Muscle layer of colon (tissue), 2 donors: ENCODE results near the gene CBR3.
"Not testable (repeated sequence)": the region's sequence is repeated elsewhere in the genome, so short reads cannot be mapped to it uniquely, and the experiment has no call there.

Experiments used
- H3K27ac ChIP-seq: one replicate; pipeline ENCODE4 v1.7.0; 2013; ENCODE audit warnings: low read depth, mild to moderate bottlenecking, low read length, moderate library complexity
- H3K27me3 ChIP-seq, 2 donors: one replicate each; pipeline ENCODE4 v1.7.0; 2013; ENCODE audit warnings: low read length in 2 of 2, mild to moderate bottlenecking in 2 of 2; ENCODE audit not compliant: insufficient read depth in 2 of 2, control insufficient read depth in 1 of 2
- H3K36me3 ChIP-seq: one replicate; pipeline ENCODE4 v1.7.0; 2013; ENCODE audit warnings: mild to moderate bottlenecking, low read length; ENCODE audit not compliant: insufficient read depth
- H3K4me1 ChIP-seq: one replicate; pipeline ENCODE4 v1.7.0; 2013; ENCODE audit warnings: mild to moderate bottlenecking, low read length; ENCODE audit not compliant: insufficient read depth
- H3K4me3 ChIP-seq, 2 donors: one replicate each; pipeline ENCODE4 v1.7.0; 2013; ENCODE audit warnings: low read length in 2 of 2, low read depth in 1 of 2, mild to moderate bottlenecking in 1 of 2, moderate library complexity in 1 of 2
- H3K9ac ChIP-seq: one replicate; pipeline ENCODE4 v1.7.0; 2013; ENCODE audit warnings: low read length
- H3K9me3 ChIP-seq: one replicate; pipeline ENCODE4 v1.7.0; 2013; ENCODE audit warnings: mild to moderate bottlenecking, low read length
- donor health status: abdominal sarcoma.
- donor health status: Adenocarcinoma of cecum.

Gene CBR3

GRCh38 chr21:36122977-36123376 lies 11.9 kb upstream of the CBR3 start:
- H3K27me3 ChIP-seq = no peaks in the 10 kb centered on the region
- no peaks in the 10 kb centered on the region for H3K36me3 ChIP-seq
- no peak overlapping the region for H3K9ac ChIP-seq
- peaks cover 6% of the 10 kb centered on the region for H3K4me1 ChIP-seq
- no peak overlapping the region for H3K27ac ChIP-seq
- H3K9me3 ChIP-seq = no peaks in the 10 kb centered on the region
- H3K4me3 ChIP-seq = no peak overlapping the region

- H3K36me3 ChIP-seq = no peaks in the 10 kb centered on the region
- H3K4me1 ChIP-seq = peaks cover 9% of the 10 kb centered on the region
- no peaks in the 10 kb centered on the region for H3K9me3 ChIP-seq
- no peak overlapping the region for H3K9ac ChIP-seq
- H3K27me3 ChIP-seq = no peaks in the 10 kb centered on the region
- no peak overlapping the region for H3K4me3 ChIP-seq
- no peak overlapping the region for H3K27ac ChIP-seq
Measured at GRCh38 chr21:36124395-36124794, 10.5 kb upstream of the CBR3 start.

DNA sequence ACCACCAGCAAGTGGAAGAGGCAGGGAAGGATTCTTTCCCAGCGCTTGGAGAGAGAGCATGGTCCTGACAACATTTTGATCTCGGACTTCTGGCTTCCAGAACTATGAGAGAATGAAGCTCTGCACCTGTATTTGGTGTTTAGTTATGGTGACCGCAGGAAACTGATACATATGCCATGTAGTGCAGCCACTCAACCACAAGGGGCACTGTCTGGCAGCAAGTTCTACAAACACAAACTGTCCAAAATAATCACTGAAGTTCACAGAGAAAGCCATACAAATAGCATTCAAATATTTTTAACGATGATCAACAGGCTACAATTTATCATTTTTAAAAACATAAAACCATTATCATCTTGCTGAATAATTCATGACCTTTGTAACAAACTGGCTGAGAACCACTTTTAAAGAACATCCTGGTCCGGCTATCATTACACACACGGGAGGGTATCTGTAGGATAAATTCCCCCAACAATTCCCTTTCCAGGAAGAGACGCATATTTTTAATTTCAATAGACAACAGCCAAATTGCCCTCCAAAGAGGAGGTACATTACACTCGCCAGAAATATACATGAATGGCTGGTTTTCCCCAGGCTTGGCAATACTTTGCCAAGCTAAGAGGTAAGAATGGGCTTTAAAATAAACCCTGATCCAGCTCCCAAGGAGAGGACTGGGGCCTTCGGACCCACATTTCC lies 9.2 kb upstream of the CBR3 start:
- H3K4me3 ChIP-seq = no peak overlapping the region
- no peak overlapping the region for H3K27ac ChIP-seq
- H3K4me1 ChIP-seq = peaks cover 11% of the 10 kb centered on the region
- no peaks in the 10 kb centered on the region for H3K27me3 ChIP-seq
- H3K9ac ChIP-seq = no peak overlapping the region
- no peaks in the 10 kb centered on the region for H3K36me3 ChIP-seq
- no peaks in the 10 kb centered on the region for H3K9me3 ChIP-seq

DNA sequence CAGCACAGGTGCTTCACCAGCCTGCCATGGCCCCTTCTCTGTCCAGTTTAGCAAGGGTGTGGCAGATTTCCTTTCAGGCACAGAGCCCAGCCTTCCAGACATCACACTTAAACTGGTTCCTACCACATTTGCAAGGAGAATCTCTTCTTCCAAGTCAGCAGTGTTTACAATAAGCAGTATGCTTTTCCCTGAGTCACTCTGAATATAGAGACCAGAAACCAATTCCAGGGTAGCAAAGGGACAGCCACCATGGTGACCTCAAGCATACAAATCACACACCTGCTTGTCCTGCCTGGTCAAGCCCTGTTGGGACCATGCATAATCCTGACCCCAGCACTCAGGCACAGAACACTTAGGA lies 8.7 kb upstream of the CBR3 start:
- H3K27ac ChIP-seq = no peak overlapping the region
- no peaks in the 10 kb centered on the region for H3K9me3 ChIP-seq
- no peaks in the 10 kb centered on the region for H3K27me3 ChIP-seq
- H3K36me3 ChIP-seq = no peaks in the 10 kb centered on the region
- H3K4me1 ChIP-seq = peaks cover 11% of the 10 kb centered on the region
- no peak overlapping the region for H3K9ac ChIP-seq
- H3K4me3 ChIP-seq = no peak overlapping the region

- peaks cover 11% of the 10 kb centered on the region for H3K4me1 ChIP-seq
- H3K27ac ChIP-seq = no peak overlapping the region
- H3K9ac ChIP-seq = no peak overlapping the region
Measured at GRCh38 chr21:36126621-36127110, 8.2 kb upstream of the CBR3 start.

DNA sequence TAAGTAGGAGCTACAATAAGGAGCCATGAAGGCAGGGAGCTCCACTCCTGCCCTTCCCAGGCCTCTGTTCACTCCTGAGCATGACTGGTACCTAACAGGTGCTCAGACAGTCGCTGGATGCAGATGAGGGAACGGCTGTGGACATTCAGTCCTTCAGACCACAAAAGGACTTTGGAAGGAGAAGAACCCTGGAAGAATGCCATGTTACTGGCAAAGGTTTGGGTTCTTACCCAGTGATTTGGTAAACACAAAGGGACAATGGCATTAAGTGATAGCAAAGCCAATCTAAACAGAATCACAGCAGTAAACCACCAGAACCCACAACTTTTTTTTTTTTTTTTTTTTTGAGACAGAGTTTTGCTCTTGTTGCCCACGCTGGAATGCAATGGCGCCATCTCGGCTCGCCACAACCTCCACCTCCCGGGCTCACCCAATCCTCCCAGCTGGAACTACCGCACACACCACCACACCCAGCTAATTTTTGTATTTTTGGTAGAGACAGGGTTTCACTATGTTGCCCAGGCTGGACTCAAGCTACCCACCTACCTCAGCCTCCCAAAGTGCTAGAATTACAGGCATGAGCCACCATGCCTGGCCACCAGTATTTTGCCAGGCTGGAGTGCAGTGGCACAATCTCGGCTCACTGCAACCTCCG lies 7.5 kb upstream of the CBR3 start:
- no peaks in the 10 kb centered on the region for H3K9me3 ChIP-seq
- H3K27me3 ChIP-seq = no peaks in the 10 kb centered on the region
- H3K27ac ChIP-seq = no peak overlapping the region
- no peak overlapping the region for H3K9ac ChIP-seq
- H3K4me1 ChIP-seq = peaks cover 11% of the 10 kb centered on the region
- H3K36me3 ChIP-seq = no peaks in the 10 kb centered on the region
- H3K4me3 ChIP-seq = no peak overlapping the region

More at GRCh38 chr21:36126621-36127110, 8.2 kb upstream of the CBR3 start:
- Histone ChIP-seq H3K9me3 (no peaks in the 10 kb centered on the region), H3K36me3 (no peaks in the 10 kb centered on the region), H3K4me3 (no peak overlapping the region), H3K27me3 (no peaks in the 10 kb centered on the region)

GRCh38 chr21:36127977-36128376 lies 6.9 kb upstream of the CBR3 start:
- Histone ChIP-seq H3K27ac (no peak overlapping the region), H3K9ac (no peak overlapping the region), H3K9me3 (no peaks in the 10 kb centered on the region), H3K27me3 (no peaks in the 10 kb centered on the region), H3K4me1 (peaks cover 11% of the 10 kb centered on the region), H3K4me3 (no peak overlapping the region), H3K36me3 (no peaks in the 10 kb centered on the region)

GRCh38 chr21:36129219-36129618 lies 5.7 kb upstream of the CBR3 start:
- Histone ChIP-seq H3K9me3 (no peaks in the 10 kb centered on the region), H3K27me3 (no peaks in the 10 kb centered on the region), H3K9ac (no peak overlapping the region), H3K4me3 (no peak overlapping the region), H3K4me1 (peaks cover 13% of the 10 kb centered on the region), H3K36me3 (no peaks in the 10 kb centered on the region), H3K27ac (no peak overlapping the region)

- not testable (repeated sequence) for H3K36me3 ChIP-seq, H3K9ac ChIP-seq, H3K4me3 ChIP-seq, H3K9me3 ChIP-seq, H3K27ac ChIP-seq, H3K27me3 ChIP-seq
- peaks cover 18% of the 10 kb centered on the region for H3K4me1 ChIP-seq
Measured at GRCh38 chr21:36130414-36130762, 4.5 kb upstream of the CBR3 start.

DNA sequence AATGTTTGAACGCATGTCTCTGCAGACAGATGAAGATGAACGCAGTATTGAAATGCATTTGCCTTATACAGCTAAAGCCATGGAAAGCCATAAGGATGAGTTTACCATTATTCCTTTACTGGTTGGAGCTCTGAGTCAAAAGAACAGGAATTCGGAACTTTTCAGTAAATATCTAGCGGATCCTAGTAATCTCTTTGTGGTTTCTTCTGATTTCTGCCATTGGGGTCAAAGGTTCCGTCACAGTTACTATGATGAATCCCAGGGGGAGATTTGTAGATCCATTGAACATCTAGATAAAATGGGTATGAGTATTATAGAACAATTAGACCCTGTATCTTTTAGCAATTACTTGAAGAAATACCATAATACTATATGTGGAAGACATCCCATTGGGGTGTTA lies 4.0 kb upstream of the CBR3 start:
- H3K9ac ChIP-seq, H3K4me3 ChIP-seq, H3K36me3 ChIP-seq, H3K27me3 ChIP-seq, H3K9me3 ChIP-seq, H3K27ac ChIP-seq: not testable (repeated sequence)
- peaks cover 18% of the 10 kb centered on the region for H3K4me1 ChIP-seq

- no peak overlapping the region for H3K9ac ChIP-seq
- no peak overlapping the region for H3K27ac ChIP-seq
- no peaks in the 10 kb centered on the region for H3K36me3 ChIP-seq
- H3K27me3 ChIP-seq = no peaks in the 10 kb centered on the region
- H3K4me3 ChIP-seq = no peak overlapping the region
- H3K4me1 ChIP-seq = peaks cover 12% of the 10 kb centered on the region
- no peaks in the 10 kb centered on the region for H3K9me3 ChIP-seq
Measured at GRCh38 chr21:36132696-36133095, 2.2 kb upstream of the CBR3 start.
